ENCODE measurements around the gene SLC4A9.

The SLC4A9 gene, protein sequence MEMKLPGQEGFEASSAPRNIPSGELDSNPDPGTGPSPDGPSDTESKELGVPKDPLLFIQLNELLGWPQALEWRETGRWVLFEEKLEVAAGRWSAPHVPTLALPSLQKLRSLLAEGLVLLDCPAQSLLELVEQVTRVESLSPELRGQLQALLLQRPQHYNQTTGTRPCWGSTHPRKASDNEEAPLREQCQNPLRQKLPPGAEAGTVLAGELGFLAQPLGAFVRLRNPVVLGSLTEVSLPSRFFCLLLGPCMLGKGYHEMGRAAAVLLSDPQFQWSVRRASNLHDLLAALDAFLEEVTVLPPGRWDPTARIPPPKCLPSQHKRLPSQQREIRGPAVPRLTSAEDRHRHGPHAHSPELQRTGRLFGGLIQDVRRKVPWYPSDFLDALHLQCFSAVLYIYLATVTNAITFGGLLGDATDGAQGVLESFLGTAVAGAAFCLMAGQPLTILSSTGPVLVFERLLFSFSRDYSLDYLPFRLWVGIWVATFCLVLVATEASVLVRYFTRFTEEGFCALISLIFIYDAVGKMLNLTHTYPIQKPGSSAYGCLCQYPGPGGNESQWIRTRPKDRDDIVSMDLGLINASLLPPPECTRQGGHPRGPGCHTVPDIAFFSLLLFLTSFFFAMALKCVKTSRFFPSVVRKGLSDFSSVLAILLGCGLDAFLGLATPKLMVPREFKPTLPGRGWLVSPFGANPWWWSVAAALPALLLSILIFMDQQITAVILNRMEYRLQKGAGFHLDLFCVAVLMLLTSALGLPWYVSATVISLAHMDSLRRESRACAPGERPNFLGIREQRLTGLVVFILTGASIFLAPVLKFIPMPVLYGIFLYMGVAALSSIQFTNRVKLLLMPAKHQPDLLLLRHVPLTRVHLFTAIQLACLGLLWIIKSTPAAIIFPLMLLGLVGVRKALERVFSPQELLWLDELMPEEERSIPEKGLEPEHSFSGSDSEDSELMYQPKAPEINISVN

DNA sequence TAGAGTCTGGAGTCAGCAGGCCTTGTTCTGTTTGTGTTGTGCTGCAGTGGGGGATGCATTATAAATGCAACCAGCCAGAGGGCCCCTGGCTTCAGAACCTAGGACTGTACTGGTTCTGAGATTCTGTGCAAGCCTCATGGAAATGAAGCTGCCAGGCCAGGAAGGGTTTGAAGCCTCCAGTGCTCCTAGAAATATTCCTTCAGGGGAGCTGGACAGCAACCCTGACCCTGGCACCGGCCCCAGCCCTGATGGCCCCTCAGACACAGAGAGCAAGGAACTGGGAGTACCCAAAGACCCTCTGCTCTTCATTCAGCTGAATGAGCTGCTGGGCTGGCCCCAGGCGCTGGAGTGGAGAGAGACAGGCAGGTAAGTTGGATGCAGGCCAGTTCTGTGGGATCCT is at the start of gene SLC4A9:
TSS of gene SLC4A9 (plus strand) at position 94 of the 400 bp plus-strand sequence. CDS start at position 137, 43 bp downstream.
- Histone ChIP-seq H3K4me1 (ENCODE audit: control insufficient read depth in 5 of 5, insufficient read depth in 5 of 5, low read length in 5 of 5) (peaks cover 0 to 17% (median 12%) of the 10 kb centered on the region in 5 donors), H3K9ac (ENCODE audit: low read length in 5 of 5) (no peak within 1 kb of the TSS), H3K27me3 (ENCODE audit: control insufficient read depth in 5 of 5, insufficient read depth in 4 of 5, low read length in 5 of 5) (peaks cover 0 to 4% (median 0%) of the 10 kb centered on the region in 5 donors), H3K36me3 (ENCODE audit: control insufficient read depth in 5 of 5, insufficient read depth in 5 of 5, low read length in 5 of 5) (no peaks in the 10 kb centered on the region), H3K4me3 (ENCODE audit: low read depth in 1 of 5, low read length in 5 of 5) (no peak within 1 kb of the TSS), H3K9me3 (ENCODE audit: control insufficient read depth in 5 of 5, low read length in 5 of 5) (no peaks in the 10 kb centered on the region), H3K27ac (ENCODE audit: low read depth, low read length) (no peak within 1 kb of the TSS)

- Histone ChIP-seq H3K4me1 (ENCODE audit: control insufficient read depth in 5 of 5, insufficient read depth in 5 of 5, low read length in 5 of 5) (peaks cover 0 to 21% (median 2%) of the 10 kb centered on the region in 5 donors), H3K36me3 (ENCODE audit: control insufficient read depth in 5 of 5, insufficient read depth in 5 of 5, low read length in 5 of 5) (no peaks in the 10 kb centered on the region), H3K27ac (ENCODE audit: low read depth, low read length) (no peak overlapping the region), H3K27me3 (ENCODE audit: control insufficient read depth in 5 of 5, insufficient read depth in 4 of 5, low read length in 5 of 5) (no peaks in the 10 kb centered on the region), H3K9me3 (ENCODE audit: control insufficient read depth in 5 of 5, low read length in 5 of 5) (no peaks in the 10 kb centered on the region), H3K9ac (ENCODE audit: low read length in 5 of 5) (no peak overlapping the region), H3K4me3 (ENCODE audit: low read depth in 1 of 5, low read length in 5 of 5) (no peak overlapping the region)
These were observed 49.6 kb upstream of the SLC4A9 start for GRCh38 chr5:140310434-140310833.

GRCh38 chr5:140311011-140311467 is 49.0 kb upstream of the SLC4A9 start:
- H3K27ac ChIP-seq (ENCODE audit: low read depth, low read length) = peak overlapping the region; percentile 81
- H3K9ac ChIP-seq (ENCODE audit: low read length in 5 of 5) = no peak overlapping the region
- H3K4me1 ChIP-seq (ENCODE audit: control insufficient read depth in 5 of 5, insufficient read depth in 5 of 5, low read length in 5 of 5) = peaks cover 0 to 21% (median 2%) of the 10 kb centered on the region in 5 donors
- H3K9me3 ChIP-seq (ENCODE audit: control insufficient read depth in 5 of 5, low read length in 5 of 5) = no peaks in the 10 kb centered on the region
- H3K4me3 ChIP-seq (ENCODE audit: low read depth in 1 of 5, low read length in 5 of 5) = no peak overlapping the region
- H3K36me3 ChIP-seq (ENCODE audit: control insufficient read depth in 5 of 5, insufficient read depth in 5 of 5, low read length in 5 of 5) = no peaks in the 10 kb centered on the region
- no peaks in the 10 kb centered on the region for H3K27me3 ChIP-seq (ENCODE audit: control insufficient read depth in 5 of 5, insufficient read depth in 4 of 5, low read length in 5 of 5)

DNA sequence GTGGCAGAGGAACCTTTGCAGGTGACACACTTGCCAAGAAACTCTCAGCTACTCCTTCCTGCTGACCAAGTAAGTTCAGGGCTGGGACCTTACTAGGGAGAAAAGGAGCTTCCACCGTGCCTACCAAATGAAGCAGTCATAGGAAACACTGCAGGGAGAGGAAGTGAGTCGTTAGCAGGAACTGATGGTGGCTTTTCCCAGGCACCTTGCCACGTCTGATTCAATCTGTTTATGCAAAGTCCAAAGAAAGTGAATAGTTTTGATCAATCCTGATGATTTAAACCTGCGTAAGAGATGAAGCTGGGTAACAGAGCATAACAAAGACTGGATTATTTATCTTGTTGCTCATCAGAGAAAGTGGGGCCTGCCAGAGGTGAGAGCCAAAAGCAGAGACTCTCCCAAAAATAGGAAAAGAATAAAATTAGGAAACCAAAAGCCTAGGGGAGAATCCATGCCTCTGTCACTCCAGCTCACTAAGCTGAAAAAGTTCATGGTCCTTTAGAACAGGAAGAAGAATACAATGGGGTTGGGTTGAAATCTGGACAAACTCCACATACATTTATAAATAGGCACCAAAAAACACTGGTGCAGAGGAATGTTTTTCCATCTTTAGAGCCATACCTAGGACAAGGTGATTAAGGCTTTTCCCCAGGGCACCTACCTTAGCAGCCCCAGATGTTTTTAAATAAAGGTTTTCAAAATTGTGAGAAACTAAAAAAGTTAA is 47.8 kb upstream of the SLC4A9 start:
- Histone ChIP-seq H3K27ac (ENCODE audit: low read depth, low read length) (peak overlapping the region; percentile 81), H3K27me3 (ENCODE audit: control insufficient read depth in 5 of 5, insufficient read depth in 4 of 5, low read length in 5 of 5) (no peaks in the 10 kb centered on the region), H3K36me3 (ENCODE audit: control insufficient read depth in 5 of 5, insufficient read depth in 5 of 5, low read length in 5 of 5) (no peaks in the 10 kb centered on the region), H3K4me3 (ENCODE audit: low read depth in 1 of 5, low read length in 5 of 5) (peak overlapping the region in 3 of 5 donors; percentile 19 to 44 (median 23)), H3K9me3 (ENCODE audit: control insufficient read depth in 5 of 5, low read length in 5 of 5) (no peaks in the 10 kb centered on the region), H3K9ac (ENCODE audit: low read length in 5 of 5) (peak overlapping the region in 1 of 5 donors; percentile 8), H3K4me1 (ENCODE audit: control insufficient read depth in 5 of 5, insufficient read depth in 5 of 5, low read length in 5 of 5) (peaks cover 0 to 21% (median 2%) of the 10 kb centered on the region in 5 donors)

DNA sequence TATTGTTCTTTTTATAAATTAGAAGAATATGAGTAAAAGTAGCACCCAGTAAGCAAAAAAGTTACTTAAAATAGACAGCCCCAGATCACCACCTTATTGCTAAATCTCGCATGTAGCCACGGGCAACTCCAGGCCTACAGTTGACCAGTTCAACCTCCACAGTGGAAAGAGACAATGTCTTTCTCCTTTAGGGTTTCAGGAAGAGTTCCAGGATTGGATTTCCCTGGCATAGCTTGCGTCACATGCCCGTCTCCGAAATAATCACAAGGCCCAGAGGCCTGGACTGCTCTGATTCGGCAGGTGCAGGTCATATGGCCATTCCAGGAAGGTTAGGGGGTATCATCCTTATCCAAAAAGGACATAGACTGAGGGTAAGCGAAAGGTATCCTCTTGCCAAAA is 47.2 kb upstream of the SLC4A9 start:
- H3K36me3 ChIP-seq (ENCODE audit: control insufficient read depth in 5 of 5, insufficient read depth in 5 of 5, low read length in 5 of 5) = no peaks in the 10 kb centered on the region
- no peaks in the 10 kb centered on the region for H3K27me3 ChIP-seq (ENCODE audit: control insufficient read depth in 5 of 5, insufficient read depth in 4 of 5, low read length in 5 of 5)
- no peak overlapping the region for H3K9ac ChIP-seq (ENCODE audit: low read length in 5 of 5)
- H3K4me3 ChIP-seq (ENCODE audit: low read depth in 1 of 5, low read length in 5 of 5) = no peak overlapping the region
- no peaks in the 10 kb centered on the region for H3K9me3 ChIP-seq (ENCODE audit: control insufficient read depth in 5 of 5, low read length in 5 of 5)
- H3K4me1 ChIP-seq (ENCODE audit: control insufficient read depth in 5 of 5, insufficient read depth in 5 of 5, low read length in 5 of 5) = peaks cover 0 to 21% (median 2%) of the 10 kb centered on the region in 5 donors
- H3K27ac ChIP-seq (ENCODE audit: low read depth, low read length) = peak overlapping the region; percentile 81

GRCh38 chr5:140317859-140318258 is 42.1 kb upstream of the SLC4A9 start:
- H3K27me3 ChIP-seq (ENCODE audit: control insufficient read depth in 5 of 5, insufficient read depth in 4 of 5, low read length in 5 of 5) = no peaks in the 10 kb centered on the region
- peaks cover 3 to 43% (median 28%) of the 10 kb centered on the region in 5 donors for H3K4me1 ChIP-seq (ENCODE audit: control insufficient read depth in 5 of 5, insufficient read depth in 5 of 5, low read length in 5 of 5)
- no peaks in the 10 kb centered on the region for H3K9me3 ChIP-seq (ENCODE audit: control insufficient read depth in 5 of 5, low read length in 5 of 5)
- no peak overlapping the region for H3K9ac ChIP-seq (ENCODE audit: low read length in 5 of 5)
- no peak overlapping the region for H3K4me3 ChIP-seq (ENCODE audit: low read depth in 1 of 5, low read length in 5 of 5)
- no peak overlapping the region for H3K27ac ChIP-seq (ENCODE audit: low read depth, low read length)
- no peaks in the 10 kb centered on the region for H3K36me3 ChIP-seq (ENCODE audit: control insufficient read depth in 5 of 5, insufficient read depth in 5 of 5, low read length in 5 of 5)

- Histone ChIP-seq H3K27me3 (ENCODE audit: control insufficient read depth in 5 of 5, insufficient read depth in 4 of 5, low read length in 5 of 5) (no peaks in the 10 kb centered on the region), H3K36me3 (ENCODE audit: control insufficient read depth in 5 of 5, insufficient read depth in 5 of 5, low read length in 5 of 5) (no peaks in the 10 kb centered on the region), H3K9me3 (ENCODE audit: control insufficient read depth in 5 of 5, low read length in 5 of 5) (no peaks in the 10 kb centered on the region), H3K9ac (ENCODE audit: low read length in 5 of 5) (no peak overlapping the region), H3K4me3 (ENCODE audit: low read depth in 1 of 5, low read length in 5 of 5) (no peak overlapping the region), H3K27ac (ENCODE audit: low read depth, low read length) (no peak overlapping the region), H3K4me1 (ENCODE audit: control insufficient read depth in 5 of 5, insufficient read depth in 5 of 5, low read length in 5 of 5) (peaks cover 6 to 50% (median 36%) of the 10 kb centered on the region in 5 donors)
These were observed 41.2 kb upstream of the SLC4A9 start for GRCh38 chr5:140318792-140319191.

- Histone ChIP-seq H3K9ac (ENCODE audit: low read length in 5 of 5) (no peak overlapping the region), H3K4me1 (ENCODE audit: control insufficient read depth in 5 of 5, insufficient read depth in 5 of 5, low read length in 5 of 5) (peaks cover 10 to 60% (median 36%) of the 10 kb centered on the region in 5 donors), H3K27me3 (ENCODE audit: control insufficient read depth in 5 of 5, insufficient read depth in 4 of 5, low read length in 5 of 5) (no peaks in the 10 kb centered on the region), H3K27ac (ENCODE audit: low read depth, low read length) (no peak overlapping the region), H3K9me3 (ENCODE audit: control insufficient read depth in 5 of 5, low read length in 5 of 5) (no peaks in the 10 kb centered on the region), H3K36me3 (ENCODE audit: control insufficient read depth in 5 of 5, insufficient read depth in 5 of 5, low read length in 5 of 5) (no peaks in the 10 kb centered on the region), H3K4me3 (ENCODE audit: low read depth in 1 of 5, low read length in 5 of 5) (no peak overlapping the region)
These were observed 40.2 kb upstream of the SLC4A9 start for GRCh38 chr5:140319833-140320232.

- no peak overlapping the region for H3K4me3 ChIP-seq (ENCODE audit: low read depth in 1 of 5, low read length in 5 of 5)
- no peak overlapping the region for H3K27ac ChIP-seq (ENCODE audit: low read depth, low read length)
- peaks cover 10 to 62% (median 36%) of the 10 kb centered on the region in 5 donors for H3K4me1 ChIP-seq (ENCODE audit: control insufficient read depth in 5 of 5, insufficient read depth in 5 of 5, low read length in 5 of 5)
- H3K27me3 ChIP-seq (ENCODE audit: control insufficient read depth in 5 of 5, insufficient read depth in 4 of 5, low read length in 5 of 5) = no peaks in the 10 kb centered on the region
- no peaks in the 10 kb centered on the region for H3K36me3 ChIP-seq (ENCODE audit: control insufficient read depth in 5 of 5, insufficient read depth in 5 of 5, low read length in 5 of 5)
- H3K9me3 ChIP-seq (ENCODE audit: control insufficient read depth in 5 of 5, low read length in 5 of 5) = no peaks in the 10 kb centered on the region
- H3K9ac ChIP-seq (ENCODE audit: low read length in 5 of 5) = no peak overlapping the region
These were observed 38.2 kb upstream of the SLC4A9 start for GRCh38 chr5:140321796-140322195.

Measured in subcutaneous abdominal adipose tissue (tissue), 5 donors.